ENCODE data around the gene SHC3.

SHC3 gene

GRCh38 chr9:89183146-89183545 is 4.5 kb upstream of the SHC3 start:
- no peak for DNase-seq

GRCh38 chr9:89182369-89182768 is 3.8 kb upstream of the SHC3 start:
- no peak for DNase-seq

GRCh38 chr9:89179895-89180734 is 1.5 kb upstream of the SHC3 start:
- DNase-seq = peak; percentile 83

- no peak for DNase-seq
These were observed 899 bp upstream of the SHC3 start for GRCh38 chr9:89179540-89179894.

GRCh38 chr9:89178830-89179539 is 367 bp upstream of the SHC3 start:
- no peak for DNase-seq

- no peak for DNase-seq
These were observed 1.3 kb downstream of the SHC3 start for GRCh38 chr9:89177012-89177943.

GRCh38 chr9:89175828-89176261 is 2.8 kb downstream of the SHC3 start:
- DNase-seq = no peak

- DNase-seq = no peak
These were observed 4.3 kb downstream of the SHC3 start for GRCh38 chr9:89174291-89174690.

- DNase-seq = no peak
These were observed 5.5 kb downstream of the SHC3 start for GRCh38 chr9:89173072-89173471.

GRCh38 chr9:89172398-89172797 is 6.2 kb downstream of the SHC3 start:
- no peak for DNase-seq

GRCh38 chr9:89171693-89172092 is 6.9 kb downstream of the SHC3 start:
- DNase-seq = no peak

- no peak for DNase-seq
These were observed 7.4 kb downstream of the SHC3 start for GRCh38 chr9:89171231-89171630.

GRCh38 chr9:89168901-89169813 is 9.5 kb downstream of the SHC3 start:
- no peak for DNase-seq

GRCh38 chr9:89167788-89168187 is 10.8 kb downstream of the SHC3 start:
- no peak for DNase-seq

GRCh38 chr9:89166852-89167251 is 11.8 kb downstream of the SHC3 start:
- DNase-seq = no peak

- no peak for DNase-seq
These were observed 12.7 kb downstream of the SHC3 start for GRCh38 chr9:89165880-89166279.

- no peak for DNase-seq
These were observed 13.3 kb downstream of the SHC3 start for GRCh38 chr9:89165341-89165740.

- DNase-seq = no peak
These were observed 17.4 kb downstream of the SHC3 start for GRCh38 chr9:89161221-89161620.

- DNase-seq = no peak
These were observed 17.8 kb downstream of the SHC3 start for GRCh38 chr9:89160806-89161205.

- DNase-seq = peak; percentile 75
These were observed 23.8 kb downstream of the SHC3 start for GRCh38 chr9:89154651-89155336.

- no peak for DNase-seq
These were observed 24.4 kb downstream of the SHC3 start for GRCh38 chr9:89154218-89154617.
